Measurements from ENCODE around the gene DPYD.

DNA sequence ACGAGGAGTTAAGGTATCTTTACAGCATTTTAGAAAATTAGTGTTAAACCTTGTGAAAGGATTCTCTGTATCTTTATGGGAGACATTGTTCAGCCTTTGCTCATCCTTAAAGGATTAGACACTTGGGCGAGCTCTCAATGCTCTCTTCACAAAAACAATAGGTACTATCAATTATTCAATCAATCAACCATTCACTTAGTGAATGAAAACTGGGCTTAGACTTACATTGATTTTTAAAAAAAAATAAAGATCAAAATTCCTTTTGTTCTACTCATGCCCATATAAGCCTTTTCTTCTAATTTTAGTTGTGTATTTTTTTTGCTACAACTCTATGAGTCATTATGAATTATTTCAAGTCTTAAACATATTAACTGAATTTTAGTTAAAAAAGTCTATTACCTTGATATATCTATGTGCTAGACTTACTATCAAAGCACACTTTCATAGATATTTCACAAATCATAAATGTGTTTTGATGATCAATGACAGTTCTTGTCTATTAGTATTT lies 181.2 kb downstream of the DPYD start:
- TF ChIP-seq, protein P1, sequence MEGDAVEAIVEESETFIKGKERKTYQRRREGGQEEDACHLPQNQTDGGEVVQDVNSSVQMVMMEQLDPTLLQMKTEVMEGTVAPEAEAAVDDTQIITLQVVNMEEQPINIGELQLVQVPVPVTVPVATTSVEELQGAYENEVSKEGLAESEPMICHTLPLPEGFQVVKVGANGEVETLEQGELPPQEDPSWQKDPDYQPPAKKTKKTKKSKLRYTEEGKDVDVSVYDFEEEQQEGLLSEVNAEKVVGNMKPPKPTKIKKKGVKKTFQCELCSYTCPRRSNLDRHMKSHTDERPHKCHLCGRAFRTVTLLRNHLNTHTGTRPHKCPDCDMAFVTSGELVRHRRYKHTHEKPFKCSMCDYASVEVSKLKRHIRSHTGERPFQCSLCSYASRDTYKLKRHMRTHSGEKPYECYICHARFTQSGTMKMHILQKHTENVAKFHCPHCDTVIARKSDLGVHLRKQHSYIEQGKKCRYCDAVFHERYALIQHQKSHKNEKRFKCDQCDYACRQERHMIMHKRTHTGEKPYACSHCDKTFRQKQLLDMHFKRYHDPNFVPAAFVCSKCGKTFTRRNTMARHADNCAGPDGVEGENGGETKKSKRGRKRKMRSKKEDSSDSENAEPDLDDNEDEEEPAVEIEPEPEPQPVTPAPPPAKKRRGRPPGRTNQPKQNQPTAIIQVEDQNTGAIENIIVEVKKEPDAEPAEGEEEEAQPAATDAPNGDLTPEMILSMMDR (IDR thresholded peaks at IDR 0.05) = no peak
- TF ChIP-seq POLR2A (IDR thresholded peaks at IDR 0.05) = no peak

Data from uterus (tissue), 2 donors.